ENCODE measurements around the gene JHY.

Gene JHY

DNA sequence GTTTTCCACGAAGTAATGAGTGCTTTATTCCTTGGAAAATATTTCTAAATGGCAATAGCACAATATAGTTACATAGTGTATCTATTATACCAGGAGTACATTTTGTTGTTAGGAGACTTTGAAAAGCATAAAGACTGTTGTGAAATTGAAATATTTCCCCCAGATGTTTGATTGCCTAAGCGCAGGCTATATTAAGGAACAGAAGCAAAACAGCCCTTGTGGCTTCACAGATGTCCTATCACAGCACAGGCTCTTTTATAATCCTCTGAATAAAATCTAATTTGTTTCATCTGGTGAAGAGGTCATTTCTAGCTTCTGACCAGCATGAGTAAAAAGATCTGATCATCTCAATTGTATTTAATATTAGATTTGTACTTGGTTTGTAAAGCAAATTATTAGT lies 50.9 kb downstream of the JHY start:
- Histone ChIP-seq H4K12ac (ENCODE audit: low read depth, low read length) (no peak overlapping the region), H4K91ac (ENCODE audit: low read depth, low read length) (no peak overlapping the region), H2BK120ac (ENCODE audit: insufficient read depth, low read length, poor library complexity) (no peak overlapping the region), H2AFZ (ENCODE audit: insufficient read depth, low read length, poor library complexity) (no peak overlapping the region), H3K79me2 (ENCODE audit: control insufficient read depth, insufficient read depth, low read length, poor library complexity) (no peaks in the 10 kb centered on the region), H3K4ac (ENCODE audit: low read depth, low read length) (no peak overlapping the region), H3K14ac (ENCODE audit: low read length) (no peak overlapping the region), H3K36me3 (ENCODE audit: control insufficient read depth in 1 of 2, insufficient read depth in 2 of 2, low read length in 2 of 2) (no peaks in the 10 kb centered on the region), H3K27ac (ENCODE audit: low read depth, low read length) (no peak overlapping the region), H3K9ac (ENCODE audit: low read length) (no peak overlapping the region), H2BK12ac (ENCODE audit: low read length) (no peak overlapping the region), H2AK5ac (ENCODE audit: low read length) (no peak overlapping the region), H3K9me3 (ENCODE audit: insufficient read depth, low read depth, low read length) (no peaks in the 10 kb centered on the region), H3K18ac (ENCODE audit: low read length) (no peak overlapping the region), H4K8ac (ENCODE audit: low read depth, low read length) (no peak overlapping the region), H3K23ac (ENCODE audit: low read length) (no peak overlapping the region), H3K4me3 (ENCODE audit: low read depth, low read length) (no peak overlapping the region), H3K27me3 (ENCODE audit: insufficient read depth, low read length) (no peaks in the 10 kb centered on the region), H3K79me1 (ENCODE audit: low read length) (no peaks in the 10 kb centered on the region), H2BK5ac (ENCODE audit: low read depth, low read length, poor library complexity) (no peak overlapping the region), H3K4me1 (ENCODE audit: control insufficient read depth in 1 of 2, insufficient read depth in 2 of 2, low read length in 2 of 2) (no peaks in the 10 kb centered on the region), H3K4me2 (ENCODE audit: low read length) (no peak overlapping the region)
- WGBS (ENCODE audit: extremely low coverage, insufficient coverage, insufficient read length), result no CpG with 5 or more reads among the region's 2 CpGs
- DNase-seq, result no peak

DNA sequence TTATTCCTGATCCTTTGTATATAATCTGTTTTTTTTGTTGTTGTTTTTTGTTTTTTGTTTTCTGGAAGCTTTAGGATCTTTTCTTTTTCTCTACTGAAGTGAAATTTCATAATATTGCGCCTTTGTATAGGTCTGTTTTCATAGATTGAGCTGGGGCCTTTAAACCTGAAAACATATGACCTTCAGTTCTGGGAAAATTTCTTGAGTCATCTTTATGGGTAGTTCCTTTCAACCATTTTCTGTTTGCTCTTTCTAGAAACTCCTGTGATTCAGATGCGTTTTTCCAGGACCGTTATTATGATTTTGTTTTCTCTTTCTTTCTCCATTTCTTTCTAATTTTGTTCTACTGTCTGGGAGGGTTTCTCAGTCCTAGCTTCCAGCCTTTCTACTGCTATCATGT lies 55.4 kb downstream of the JHY start:
- no CpG with 5 or more reads among the region's 3 CpGs for WGBS (ENCODE audit: extremely low coverage, insufficient coverage, insufficient read length)
- no peak overlapping the region for H2BK12ac ChIP-seq (ENCODE audit: low read length)
- H3K9me3 ChIP-seq (ENCODE audit: insufficient read depth, low read depth, low read length), result no peaks in the 10 kb centered on the region

DNA sequence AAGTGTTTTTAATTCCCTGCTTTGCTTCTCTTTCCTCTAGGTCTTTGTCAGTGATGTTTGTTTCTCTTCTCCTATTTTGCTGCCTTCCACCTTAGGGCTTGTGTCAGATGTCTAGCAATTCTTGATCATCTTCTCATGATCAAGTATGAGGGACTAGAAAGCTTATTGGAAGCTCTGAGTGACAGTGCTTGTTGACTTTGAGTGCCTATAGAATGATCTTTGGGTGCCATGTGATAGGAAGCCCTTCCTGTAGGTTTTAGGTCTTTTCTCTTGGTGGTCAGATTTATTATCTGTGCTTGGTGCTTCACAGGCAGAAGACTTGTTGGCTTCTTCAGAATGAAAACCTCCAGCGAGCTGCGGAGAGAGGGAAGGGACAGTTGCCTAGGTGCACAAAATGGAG lies 56.0 kb downstream of the JHY start:
- H3K79me1 ChIP-seq (ENCODE audit: low read length), result no peaks in the 10 kb centered on the region
- H3K9me3 ChIP-seq (ENCODE audit: insufficient read depth, low read depth, low read length), result no peaks in the 10 kb centered on the region
- H3K18ac ChIP-seq (ENCODE audit: low read length), result no peak overlapping the region
- no peak overlapping the region for H2AK5ac ChIP-seq (ENCODE audit: low read length)
- H2AFZ ChIP-seq (ENCODE audit: insufficient read depth, low read length, poor library complexity), result no peak overlapping the region
- no peak overlapping the region for H3K4me3 ChIP-seq (ENCODE audit: low read depth, low read length)
- no peak overlapping the region for H3K23ac ChIP-seq (ENCODE audit: low read length)
- no peak overlapping the region for H3K27ac ChIP-seq (ENCODE audit: low read depth, low read length)
- no peak overlapping the region for H3K4me2 ChIP-seq (ENCODE audit: low read length)
- H3K9ac ChIP-seq (ENCODE audit: low read length), result no peak overlapping the region
- no peaks in the 10 kb centered on the region for H3K4me1 ChIP-seq (ENCODE audit: control insufficient read depth in 1 of 2, insufficient read depth in 2 of 2, low read length in 2 of 2)
- H2BK120ac ChIP-seq (ENCODE audit: insufficient read depth, low read length, poor library complexity), result no peak overlapping the region
- H3K14ac ChIP-seq (ENCODE audit: low read length), result no peak overlapping the region
- WGBS (ENCODE audit: extremely low coverage, insufficient coverage, insufficient read length), result no CpG with 5 or more reads among the region's 2 CpGs
- no peak overlapping the region for H2BK5ac ChIP-seq (ENCODE audit: low read depth, low read length, poor library complexity)
- H3K27me3 ChIP-seq (ENCODE audit: insufficient read depth, low read length), result no peaks in the 10 kb centered on the region
- H4K12ac ChIP-seq (ENCODE audit: low read depth, low read length), result no peak overlapping the region
- H3K36me3 ChIP-seq (ENCODE audit: control insufficient read depth in 1 of 2, insufficient read depth in 2 of 2, low read length in 2 of 2), result no peaks in the 10 kb centered on the region
- H3K4ac ChIP-seq (ENCODE audit: low read depth, low read length), result no peak overlapping the region
- no peak overlapping the region for H4K91ac ChIP-seq (ENCODE audit: low read depth, low read length)
- no peak overlapping the region for H2BK12ac ChIP-seq (ENCODE audit: low read length)
- no peaks in the 10 kb centered on the region for H3K79me2 ChIP-seq (ENCODE audit: control insufficient read depth, insufficient read depth, low read length, poor library complexity)
- no peak for DNase-seq
- no peak overlapping the region for H4K8ac ChIP-seq (ENCODE audit: low read depth, low read length)

More for the DNA sequence above, 55.4 kb downstream of the JHY start:
- H3K4me3 ChIP-seq (ENCODE audit: low read depth, low read length), result no peak overlapping the region
- H4K12ac ChIP-seq (ENCODE audit: low read depth, low read length), result no peak overlapping the region
- no peak overlapping the region for H3K4me2 ChIP-seq (ENCODE audit: low read length)
- H3K9ac ChIP-seq (ENCODE audit: low read length), result no peak overlapping the region
- no peak overlapping the region for H4K8ac ChIP-seq (ENCODE audit: low read depth, low read length)
- no peak overlapping the region for H4K91ac ChIP-seq (ENCODE audit: low read depth, low read length)
- H3K4ac ChIP-seq (ENCODE audit: low read depth, low read length), result no peak overlapping the region
- no peak overlapping the region for H3K14ac ChIP-seq (ENCODE audit: low read length)
- H3K23ac ChIP-seq (ENCODE audit: low read length), result no peak overlapping the region
- no peaks in the 10 kb centered on the region for H3K79me1 ChIP-seq (ENCODE audit: low read length)
- H2BK5ac ChIP-seq (ENCODE audit: low read depth, low read length, poor library complexity), result no peak overlapping the region
- H3K27ac ChIP-seq (ENCODE audit: low read depth, low read length), result no peak overlapping the region
- H3K4me1 ChIP-seq (ENCODE audit: control insufficient read depth in 1 of 2, insufficient read depth in 2 of 2, low read length in 2 of 2), result no peaks in the 10 kb centered on the region
- no peak overlapping the region for H2AFZ ChIP-seq (ENCODE audit: insufficient read depth, low read length, poor library complexity)
- no peaks in the 10 kb centered on the region for H3K27me3 ChIP-seq (ENCODE audit: insufficient read depth, low read length)
- H2AK5ac ChIP-seq (ENCODE audit: low read length), result no peak overlapping the region
- no peaks in the 10 kb centered on the region for H3K79me2 ChIP-seq (ENCODE audit: control insufficient read depth, insufficient read depth, low read length, poor library complexity)
- DNase-seq, result no peak
- no peak overlapping the region for H2BK120ac ChIP-seq (ENCODE audit: insufficient read depth, low read length, poor library complexity)
- H3K18ac ChIP-seq (ENCODE audit: low read length), result no peak overlapping the region
- no peaks in the 10 kb centered on the region for H3K36me3 ChIP-seq (ENCODE audit: control insufficient read depth in 1 of 2, insufficient read depth in 2 of 2, low read length in 2 of 2)

GRCh38 chr11:122951211-122951610 lies 68.7 kb downstream of the JHY start:
- H4K91ac ChIP-seq (ENCODE audit: low read depth, low read length), result no peak overlapping the region
- no peaks in the 10 kb centered on the region for H3K79me1 ChIP-seq (ENCODE audit: low read length)
- H3K18ac ChIP-seq (ENCODE audit: low read length), result no peak overlapping the region
- H3K4me3 ChIP-seq (ENCODE audit: low read depth, low read length), result no peak overlapping the region
- no peak overlapping the region for H3K4me2 ChIP-seq (ENCODE audit: low read length)
- DNase-seq, result no peak
- no peaks in the 10 kb centered on the region for H3K4me1 ChIP-seq (ENCODE audit: control insufficient read depth in 1 of 2, insufficient read depth in 2 of 2, low read length in 2 of 2)
- no peak overlapping the region for H4K8ac ChIP-seq (ENCODE audit: low read depth, low read length)
- no peak overlapping the region for H3K14ac ChIP-seq (ENCODE audit: low read length)
- no peak overlapping the region for H2BK12ac ChIP-seq (ENCODE audit: low read length)
- no peaks in the 10 kb centered on the region for H3K27me3 ChIP-seq (ENCODE audit: insufficient read depth, low read length)
- H3K9me3 ChIP-seq (ENCODE audit: insufficient read depth, low read depth, low read length), result no peaks in the 10 kb centered on the region
- no peak overlapping the region for H3K23ac ChIP-seq (ENCODE audit: low read length)
- H3K9ac ChIP-seq (ENCODE audit: low read length), result no peak overlapping the region
- H2BK5ac ChIP-seq (ENCODE audit: low read depth, low read length, poor library complexity), result no peak overlapping the region
- H3K36me3 ChIP-seq (ENCODE audit: control insufficient read depth in 1 of 2, insufficient read depth in 2 of 2, low read length in 2 of 2), result peaks cover 0 to 2% of the 10 kb centered on the region in 2 experiments
- no peak overlapping the region for H4K12ac ChIP-seq (ENCODE audit: low read depth, low read length)
- no CpG with 5 or more reads among the region's 2 CpGs for WGBS (ENCODE audit: extremely low coverage, insufficient coverage, insufficient read length)
- H3K4ac ChIP-seq (ENCODE audit: low read depth, low read length), result no peak overlapping the region
- no peak overlapping the region for H2BK120ac ChIP-seq (ENCODE audit: insufficient read depth, low read length, poor library complexity)
- H3K27ac ChIP-seq (ENCODE audit: low read depth, low read length), result no peak overlapping the region
- H2AFZ ChIP-seq (ENCODE audit: insufficient read depth, low read length, poor library complexity), result no peak overlapping the region
- no peak overlapping the region for H2AK5ac ChIP-seq (ENCODE audit: low read length)
- H3K79me2 ChIP-seq (ENCODE audit: control insufficient read depth, insufficient read depth, low read length, poor library complexity), result no peaks in the 10 kb centered on the region
